ENCODE data around the gene PRKAG2. TPM values are rescaled to one million over a fixed set of nuclear protein-coding genes. Genes with fewer than 3 reads are reported as not detected.
A peak's percentile ranks its signal among the peaks of the same experiment; 100 is the strongest.

The PRKAG2 gene
- polyA plus RNA-seq, 3 donors, result 29.2 to 59.8 (median 30.9) TPM

- Mint-ChIP-seq H3K4me1 (no peaks in the 10 kb centered on the region), H3K4me3 (no peak overlapping the region), H3K27ac (no peak overlapping the region), H3K36me3 (no peaks in the 10 kb centered on the region), H3K27me3 (ENCODE audit: low read depth in 3 of 3) (peaks cover 2 to 32% (median 22%) of the 10 kb centered on the region in 3 donors), H3K9me3 (peaks cover 0 to 3% (median 2%) of the 10 kb centered on the region in 7 donors)
- Histone ChIP-seq H4K20me1 (ENCODE audit: insufficient read depth, low read length) (no peaks in the 10 kb centered on the region), H3K9me3 (replicated peaks in 1 of 2; ENCODE audit: control insufficient read depth in 1 of 2, insufficient read depth in 1 of 2, low read length in 2 of 2) (no peaks in the 10 kb centered on the region), H3K4me2 (replicated peaks; ENCODE audit: extremely low read depth, low read length, poor library complexity, severe bottlenecking) (no peak overlapping the region), H3K36me3 (replicated peaks in 1 of 2; ENCODE audit: control insufficient read depth in 1 of 2, insufficient read depth in 2 of 2, low read length in 2 of 2) (no peaks in the 10 kb centered on the region), H3K27me3 (ENCODE audit: control insufficient read depth in 2 of 2, insufficient read depth in 2 of 2, low read length in 2 of 2) (peaks cover 0 to 2% of the 10 kb centered on the region in 2 donors), H2AFZ (ENCODE audit: insufficient read depth, low read depth, low read length, poor library complexity, severe bottlenecking) (no peak overlapping the region), H3K27ac (ENCODE audit: low read depth in 1 of 2, low read length in 2 of 2) (no peak overlapping the region), H3K4me1 (ENCODE audit: control insufficient read depth in 1 of 2, insufficient read depth in 2 of 2, low read length in 2 of 2) (no peaks in the 10 kb centered on the region), H3K79me2 (ENCODE audit: insufficient read depth, low read length) (no peaks in the 10 kb centered on the region), H3K4me3 (replicated peaks in 1 of 3; ENCODE audit: low read depth in 2 of 3, low read length in 3 of 3) (no peak overlapping the region), H3K9ac (ENCODE audit: insufficient read depth, low read length, poor library complexity, severe bottlenecking) (no peak overlapping the region)
- no peak for DNase-seq
- TF ChIP-seq CTCF (IDR thresholded peaks at IDR 0.05), result no peak
- intact Hi-C loops (cut with micrococcal nuclease), result no loop called here
These were observed 332.7 kb downstream of the PRKAG2 start for GRCh38 chr7:151544183-151544582.

GRCh38 chr7:151542606-151543130 is 334.2 kb downstream of the PRKAG2 start:
- no peak for TF ChIP-seq CTCF (IDR thresholded peaks at IDR 0.05)

More at GRCh38 chr7:151542606-151543130, 334.2 kb downstream of the PRKAG2 start:
- no peaks in the 10 kb centered on the region for H3K4me1 ChIP-seq (ENCODE audit: control insufficient read depth in 1 of 2, insufficient read depth in 2 of 2, low read length in 2 of 2)
- H3K9me3 Mint-ChIP-seq, result peaks cover 0 to 3% (median 2%) of the 10 kb centered on the region in 7 donors
- H3K36me3 Mint-ChIP-seq, result no peaks in the 10 kb centered on the region
- H3K27ac Mint-ChIP-seq, result peak overlapping the region in 1 of 7 donors; percentile 11
- H3K9ac ChIP-seq (ENCODE audit: insufficient read depth, low read length, poor library complexity, severe bottlenecking), result no peak overlapping the region
- no peak for DNase-seq
- no peaks in the 10 kb centered on the region for H3K9me3 ChIP-seq (replicated peaks in 1 of 2; ENCODE audit: control insufficient read depth in 1 of 2, insufficient read depth in 1 of 2, low read length in 2 of 2)
- no peak overlapping the region for H3K4me3 Mint-ChIP-seq
- intact Hi-C loops (cut with micrococcal nuclease), result no loop called here
- H3K4me1 Mint-ChIP-seq, result no peaks in the 10 kb centered on the region
- no peak overlapping the region for H3K4me3 ChIP-seq (replicated peaks in 1 of 3; ENCODE audit: low read depth in 2 of 3, low read length in 3 of 3)
- no peaks in the 10 kb centered on the region for H3K27me3 ChIP-seq (ENCODE audit: control insufficient read depth in 2 of 2, insufficient read depth in 2 of 2, low read length in 2 of 2)
- H4K20me1 ChIP-seq (ENCODE audit: insufficient read depth, low read length), result no peaks in the 10 kb centered on the region
- no peak overlapping the region for H3K4me2 ChIP-seq (replicated peaks; ENCODE audit: extremely low read depth, low read length, poor library complexity, severe bottlenecking)
- WGBS (ENCODE audit: insufficient coverage), result 94% methylated on average over 5 of the region's 6 CpGs
- H3K27ac ChIP-seq (ENCODE audit: low read depth in 1 of 2, low read length in 2 of 2), result no peak overlapping the region
- peaks cover 6 to 33% (median 18%) of the 10 kb centered on the region in 3 donors for H3K27me3 Mint-ChIP-seq (ENCODE audit: low read depth in 3 of 3)
- H3K79me2 ChIP-seq (ENCODE audit: insufficient read depth, low read length), result no peaks in the 10 kb centered on the region
- no peaks in the 10 kb centered on the region for H3K36me3 ChIP-seq (replicated peaks in 1 of 2; ENCODE audit: control insufficient read depth in 1 of 2, insufficient read depth in 2 of 2, low read length in 2 of 2)
- no peak overlapping the region for H2AFZ ChIP-seq (ENCODE audit: insufficient read depth, low read depth, low read length, poor library complexity, severe bottlenecking)
